ENCODE data around the gene EGR4. TPM values are rescaled to one million over a fixed set of nuclear protein-coding genes. Genes with fewer than 3 reads are reported as not detected.

Gene EGR4
- total RNA-seq, 1 donor from 2014 or later, result not detected

GRCh38 chr2:73291461-73292315, 1.7 kb downstream of the EGR4 start:
- DNase-seq (ENCODE audit: low spot score), result no peak
- intact Hi-C loops (cut with DNase I), result no loop called here
- no peak for ATAC-seq

- DNase-seq (ENCODE audit: low spot score) (no peak), ATAC-seq (no peak)
- intact Hi-C loops (cut with DNase I), result no loop called here
Measured at GRCh38 chr2:73291093-73291460, 2.3 kb downstream of the EGR4 start.

DNA sequence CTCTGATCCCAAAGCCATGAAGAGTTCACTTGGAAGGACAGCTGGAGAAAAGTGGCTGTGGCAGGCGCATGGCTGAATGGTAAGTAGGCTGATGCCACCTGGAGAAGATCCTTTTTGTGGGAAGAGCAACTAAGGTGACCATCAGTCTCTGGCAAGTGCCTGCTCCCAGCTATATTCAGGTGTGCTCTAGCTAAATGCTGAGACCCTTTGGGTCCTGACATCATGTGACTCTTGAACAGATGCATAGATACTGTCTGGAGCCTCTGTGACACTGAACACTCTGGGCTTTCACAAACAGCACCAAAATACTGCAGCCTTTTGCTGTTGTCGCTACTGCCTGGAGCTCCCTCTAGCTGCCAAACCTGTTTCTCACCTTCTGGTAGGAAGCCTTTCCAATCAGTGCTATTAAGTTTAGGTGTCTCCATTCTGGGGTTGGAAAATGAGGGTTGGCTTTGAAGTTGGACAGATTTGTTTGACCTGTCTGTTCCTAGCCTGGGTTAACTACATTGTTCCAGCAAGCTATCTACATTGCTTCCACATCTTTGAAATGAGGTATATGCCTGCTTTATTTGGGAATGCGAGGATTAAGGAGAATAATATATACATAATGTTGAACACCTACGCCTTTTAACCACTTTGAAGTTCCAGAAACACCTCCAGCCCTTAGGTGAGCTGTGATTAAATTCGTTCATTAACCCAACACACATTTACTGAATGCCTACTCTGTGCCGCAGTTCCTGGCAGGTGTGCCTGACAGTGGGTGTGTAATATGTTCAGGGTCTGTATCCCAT, 3.1 kb downstream of the EGR4 start:
- intact Hi-C loops (cut with DNase I), result no loop called here
- ATAC-seq, result no peak
- no peak for DNase-seq (ENCODE audit: low spot score)

GRCh38 chr2:73289304-73289703, 4.0 kb downstream of the EGR4 start:
- DNase-seq (ENCODE audit: low spot score) (no peak), ATAC-seq (no peak)
- intact Hi-C loops (cut with DNase I), result no loop called here

DNA sequence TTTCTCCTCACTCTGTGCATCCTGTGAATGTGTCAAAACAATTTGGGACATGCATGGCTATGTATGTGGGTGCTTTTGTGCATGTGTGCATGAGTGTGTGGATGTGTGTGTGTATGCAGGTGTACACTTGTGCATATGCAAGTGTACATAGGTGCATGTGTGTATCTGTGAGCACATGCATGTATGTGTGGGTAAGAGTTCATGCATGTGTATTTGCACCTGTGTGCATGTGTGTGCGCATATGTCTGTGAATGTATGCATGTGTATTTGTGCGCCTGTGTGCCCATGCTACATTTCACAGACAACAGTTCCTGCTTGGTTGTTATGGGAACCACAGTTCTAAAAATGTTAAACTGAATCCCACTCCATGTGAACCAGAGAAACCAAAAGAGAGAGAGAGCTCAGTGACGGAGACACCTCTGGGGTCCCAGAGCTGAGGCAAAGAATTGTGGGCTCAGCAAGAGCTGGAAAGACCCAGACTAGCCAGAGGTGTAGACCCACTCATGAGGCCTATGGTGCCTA, 7.2 kb downstream of the EGR4 start:
- DNase-seq (ENCODE audit: low spot score), result no peak
- no peak for ATAC-seq
- intact Hi-C loops (cut with DNase I), result no loop called here

GRCh38 chr2:73285159-73285739, 8.1 kb downstream of the EGR4 start:
- DNase-seq (ENCODE audit: low spot score) (no peak), ATAC-seq (peak; percentile 76)
- intact Hi-C loops (cut with DNase I), result no loop called here

DNA sequence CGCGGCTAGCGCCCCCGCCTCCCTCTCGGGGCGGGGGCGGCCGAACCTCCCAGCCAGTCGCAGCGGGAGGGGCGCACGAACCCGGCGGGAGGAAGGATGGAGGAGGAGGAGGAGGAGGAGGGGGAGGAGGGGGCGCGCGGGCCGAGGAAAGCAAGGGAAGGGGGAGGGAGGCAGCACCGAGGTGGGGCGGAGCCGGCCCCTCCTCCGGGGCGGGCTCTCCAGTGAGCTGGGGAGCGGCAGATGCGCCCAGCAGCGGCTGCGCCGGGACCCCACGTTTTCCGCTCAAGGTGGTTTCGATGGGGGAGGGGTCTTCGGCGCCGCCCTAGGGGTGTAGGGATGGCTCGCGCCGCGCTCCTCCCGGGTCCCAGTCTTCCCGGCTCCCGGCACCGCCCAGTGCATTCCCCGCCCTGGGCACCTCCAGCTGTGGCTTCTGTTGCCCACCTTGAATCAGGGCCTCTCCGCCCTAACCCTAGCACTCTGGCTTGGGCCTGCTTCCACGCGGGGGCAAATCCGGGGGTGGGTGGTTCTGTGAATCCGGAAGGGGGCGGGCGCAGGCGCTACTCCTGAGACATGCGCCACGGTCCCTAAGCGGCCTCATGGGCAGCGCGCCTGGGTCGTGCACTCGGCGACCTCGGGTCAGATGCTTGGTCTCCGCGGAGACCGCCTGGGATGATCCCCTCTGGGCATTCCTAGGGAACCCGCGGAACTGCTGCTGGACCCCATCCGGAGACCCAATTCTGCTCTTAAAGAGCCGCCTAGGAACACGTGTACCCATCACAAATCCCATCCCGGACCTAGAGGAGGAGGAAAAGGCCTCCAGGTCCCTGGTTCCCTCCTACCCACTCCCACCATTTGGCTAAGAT, 8.8 kb downstream of the EGR4 start, which contains the start of gene FBXO41:
Gene FBXO41 (minus strand): TSS at position 183 of the 863 bp plus-strand sequence. CDS start 14,848 bp downstream, outside the sequence.
- peak; percentile 64 for ATAC-seq
- intact Hi-C loops (cut with DNase I), result no loop called here
- no peak for DNase-seq (ENCODE audit: low spot score)

DNA sequence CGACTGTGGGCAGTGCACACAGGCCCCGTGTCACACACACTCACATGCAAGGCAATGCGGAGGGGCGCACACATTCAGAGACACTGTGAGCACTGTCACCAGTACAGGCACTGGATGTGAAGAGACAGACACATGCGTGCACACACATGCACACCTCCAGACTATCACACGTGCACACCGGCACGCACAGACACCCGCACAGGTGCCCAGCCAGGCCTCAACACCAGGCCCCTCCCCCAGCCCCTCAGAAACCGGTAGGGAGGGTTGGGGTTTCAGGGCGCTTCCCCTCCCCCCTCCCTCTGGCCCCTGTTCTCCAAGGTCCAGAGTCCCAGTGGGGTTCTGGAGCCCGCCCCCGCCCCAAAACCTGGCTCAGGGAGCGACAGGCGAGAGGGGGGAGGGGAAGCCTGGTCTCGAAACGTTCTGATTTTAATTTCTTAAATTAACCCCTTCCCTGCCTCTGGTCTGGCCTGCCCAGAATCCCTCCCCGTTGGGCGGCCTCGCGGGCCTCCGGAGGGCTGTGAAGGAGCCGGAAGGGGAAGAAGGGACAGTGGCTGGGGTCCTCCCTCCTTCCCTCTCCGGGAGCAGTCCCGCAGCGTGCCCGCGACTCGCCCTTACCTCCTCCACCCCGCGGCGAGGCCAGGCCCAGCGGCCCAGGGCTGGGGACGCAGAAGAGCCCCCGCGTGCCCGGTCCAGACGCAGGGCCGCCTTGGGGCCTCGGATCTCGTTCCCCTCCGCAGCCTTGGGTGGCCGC, 9.6 kb downstream of the EGR4 start:
- ATAC-seq (peak; percentile 34), DNase-seq (ENCODE audit: low spot score) (no peak)
- intact Hi-C loops (cut with DNase I), result no loop called here

DNA sequence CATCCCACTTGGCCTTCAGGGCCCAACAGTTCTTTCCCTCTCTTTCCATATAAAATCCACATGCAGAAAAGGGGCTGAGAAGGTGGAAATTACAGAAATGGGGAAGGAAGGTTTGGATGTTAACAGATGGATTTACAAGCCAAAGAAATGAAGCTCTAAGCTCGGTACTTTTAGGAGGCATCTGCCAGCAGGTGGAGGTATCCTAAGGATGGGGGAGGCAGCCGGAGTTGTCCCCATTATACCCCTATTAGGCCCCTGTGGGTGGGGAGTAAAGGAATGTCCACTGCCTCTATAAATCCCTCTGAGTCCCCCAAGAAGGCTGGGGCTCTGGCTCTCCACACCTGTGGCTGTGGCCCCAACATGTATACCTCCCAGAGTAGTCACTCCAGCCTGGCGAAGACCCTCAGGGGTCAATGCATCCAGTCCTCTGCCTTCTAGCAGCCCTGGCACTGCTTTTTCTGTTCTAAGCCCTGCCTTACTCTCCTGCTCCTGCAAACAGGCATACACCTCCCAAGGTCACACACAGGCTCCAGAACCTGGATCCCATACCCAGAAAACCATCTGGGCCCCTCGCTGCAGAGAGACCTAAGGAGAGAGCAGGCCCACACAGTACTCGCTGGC, 10.3 kb downstream of the EGR4 start:
- DNase-seq (ENCODE audit: low spot score) (no peak), ATAC-seq (no peak)
- intact Hi-C loops (cut with DNase I), result no loop called here

DNA sequence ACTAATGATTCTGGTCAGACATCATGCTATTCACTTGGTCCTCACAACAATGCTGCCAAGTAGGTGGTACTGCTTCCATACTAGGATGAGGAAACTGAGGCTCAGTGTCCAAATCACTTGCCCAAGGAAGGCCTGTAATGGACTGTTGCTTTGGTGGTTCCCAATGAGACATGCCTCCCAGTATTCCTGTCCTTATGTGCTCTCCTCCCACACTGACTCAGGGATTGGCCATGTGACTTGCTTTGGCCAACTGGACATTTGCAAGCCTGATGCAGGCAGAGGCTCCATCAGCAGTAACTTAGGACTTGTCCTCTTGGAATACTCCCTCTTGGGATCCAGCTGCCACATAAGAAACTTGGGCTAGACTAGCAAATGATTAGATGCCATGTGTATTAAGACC, 12.1 kb downstream of the EGR4 start:
- no peak for ATAC-seq
- intact Hi-C loops (cut with DNase I), result no loop called here
- no peak for DNase-seq (ENCODE audit: low spot score)

DNA sequence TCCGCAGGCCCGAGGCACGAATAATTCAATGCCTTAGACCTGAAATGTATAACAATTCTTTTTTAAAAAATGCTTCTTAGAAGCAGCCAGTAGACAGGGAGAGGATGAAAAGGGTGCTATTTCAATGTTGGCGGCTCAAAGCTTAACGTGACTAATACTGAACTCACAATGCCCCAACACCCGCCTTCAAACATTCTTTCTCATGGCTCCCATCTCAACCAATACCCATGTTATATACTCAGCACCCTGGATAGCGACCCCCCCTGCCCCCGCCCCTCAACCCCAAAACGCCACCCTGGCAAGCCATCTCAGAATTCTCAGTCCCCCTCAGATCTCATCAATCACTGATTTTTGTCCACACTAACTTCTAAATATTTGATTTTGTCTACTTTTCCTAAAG, 13.5 kb downstream of the EGR4 start:
- no peak for ATAC-seq
- intact Hi-C loops (cut with DNase I), result no loop called here
- DNase-seq (ENCODE audit: low spot score), result no peak

DNA sequence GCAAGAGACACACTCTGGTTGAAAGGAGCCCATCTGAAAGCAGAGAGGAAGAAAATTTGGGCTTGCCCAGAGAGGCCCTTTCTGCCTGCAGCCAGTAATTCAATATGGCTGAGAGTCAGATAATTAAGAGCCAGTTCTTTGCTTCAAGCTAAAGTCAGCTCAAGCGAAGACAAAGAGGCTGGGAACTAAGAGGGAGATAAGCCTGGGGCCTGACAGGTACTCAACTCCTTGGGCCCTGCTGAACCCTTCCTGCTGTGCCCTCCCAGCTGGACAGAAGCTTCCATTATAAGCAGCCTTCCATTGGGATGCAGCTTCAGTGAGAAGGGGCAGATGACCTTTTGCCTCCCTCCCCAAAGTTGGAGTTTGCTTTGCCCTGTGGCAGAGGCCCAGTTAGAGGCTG, 21.1 kb downstream of the EGR4 start:
- ATAC-seq, result no peak
- DNase-seq (ENCODE audit: low spot score), result no peak
- intact Hi-C loops (cut with DNase I), result no loop called here

DNA sequence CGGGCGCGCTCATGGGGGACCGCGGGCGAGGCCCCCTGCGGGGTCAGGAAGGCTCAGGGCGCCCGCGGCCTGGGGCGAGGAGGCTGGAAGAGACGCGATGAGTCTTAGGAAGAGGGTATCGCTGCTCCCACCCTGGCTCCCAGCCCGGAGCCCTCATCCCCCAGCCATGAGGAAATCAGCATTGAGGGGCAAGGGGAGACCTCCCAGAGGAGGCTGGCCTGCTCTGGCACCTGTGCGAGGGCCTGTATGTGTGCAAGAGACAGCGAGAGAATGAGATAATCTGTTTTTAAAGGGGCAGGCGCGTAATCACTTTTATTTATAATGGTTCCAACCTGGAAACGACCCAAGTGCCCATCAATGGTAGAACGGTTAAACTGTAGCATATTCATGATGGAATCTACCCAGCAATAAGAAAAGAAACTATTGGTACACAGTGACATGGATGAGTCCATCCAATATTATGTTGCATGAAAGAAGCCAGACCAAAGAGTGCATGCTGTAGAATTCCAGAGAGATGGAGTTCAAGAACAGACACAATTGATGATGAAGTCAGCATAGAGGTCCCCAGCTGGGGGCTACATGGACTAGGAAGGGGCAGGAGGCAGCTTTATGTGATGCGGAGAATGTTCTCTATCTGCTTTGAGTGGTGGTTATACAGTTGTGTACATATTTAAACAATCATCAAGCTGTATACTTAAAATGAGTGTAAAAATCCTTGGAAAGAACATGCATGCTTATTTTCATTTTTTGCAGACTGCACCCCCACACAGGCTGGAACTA, 23.5 kb downstream of the EGR4 start:
- intact Hi-C loops (cut with DNase I), result no loop called here
- ATAC-seq, result no peak

GRCh38 chr2:73268830-73269685, 24.3 kb downstream of the EGR4 start:
- intact Hi-C loops (cut with DNase I), result no loop called here
- ATAC-seq (no peak), DNase-seq (ENCODE audit: low spot score) (no peak)

More for the DNA sequence above, 23.5 kb downstream of the EGR4 start:
- no peak for DNase-seq (ENCODE audit: low spot score)

DNA sequence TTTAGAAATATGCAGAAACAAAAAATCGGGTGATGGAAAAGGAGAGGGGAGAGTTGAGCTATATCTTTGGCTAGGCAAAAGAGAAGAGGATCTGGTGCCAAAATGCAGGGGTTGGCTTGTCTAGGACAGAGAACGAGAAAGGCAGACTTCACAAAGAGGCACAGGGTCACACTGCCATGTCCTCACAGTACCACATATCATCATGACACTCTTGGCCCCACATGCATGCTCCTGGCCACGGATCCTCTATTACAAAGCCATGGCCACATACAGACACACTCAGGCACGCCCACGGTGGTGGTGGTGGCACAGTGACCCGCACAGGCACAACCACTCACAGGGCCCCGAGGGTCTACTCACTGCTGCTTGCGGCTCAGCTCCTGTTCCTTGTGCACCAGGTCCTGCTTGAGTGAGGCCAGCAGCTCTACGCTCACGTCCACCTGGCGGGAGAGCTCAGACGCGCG, 24.9 kb downstream of the EGR4 start:
- DNase-seq (ENCODE audit: low spot score) (no peak), ATAC-seq (no peak)
- intact Hi-C loops (cut with DNase I), result no loop called here

DNA sequence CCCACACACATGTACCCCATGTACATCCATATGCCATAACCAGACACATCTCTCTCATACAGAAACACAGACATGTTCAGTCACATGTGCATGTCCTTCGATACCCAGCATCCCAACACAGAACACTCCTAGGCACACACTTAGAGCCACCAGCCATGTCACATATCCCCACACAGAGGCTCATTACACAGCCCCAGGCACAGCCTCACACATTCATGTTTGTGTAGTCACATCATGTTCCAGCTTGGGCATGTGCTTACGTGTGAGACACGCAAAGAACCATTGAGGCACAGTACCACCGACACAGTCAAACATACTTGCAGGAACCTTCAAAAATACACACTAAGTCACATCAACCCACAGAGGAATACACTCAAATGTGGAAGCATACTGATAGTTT, 26.3 kb downstream of the EGR4 start:
- intact Hi-C loops (cut with DNase I), result no loop called here
- no peak for DNase-seq (ENCODE audit: low spot score)
- no peak for ATAC-seq

Data from sciatic nerve (tissue), 2 donors.